ENCODE results near the gene WLS. TPM values are rescaled to one million over a fixed set of nuclear protein-coding genes. Genes with fewer than 3 reads are reported as not detected.

WLS gene
- total and polyA plus RNA-seq, 10 of the 15 experiments (the other 5 are each of a cell fraction or from before 2014, with no cell fraction given), result 0.04 to 0.36 TPM; not detected in 8

DNA sequence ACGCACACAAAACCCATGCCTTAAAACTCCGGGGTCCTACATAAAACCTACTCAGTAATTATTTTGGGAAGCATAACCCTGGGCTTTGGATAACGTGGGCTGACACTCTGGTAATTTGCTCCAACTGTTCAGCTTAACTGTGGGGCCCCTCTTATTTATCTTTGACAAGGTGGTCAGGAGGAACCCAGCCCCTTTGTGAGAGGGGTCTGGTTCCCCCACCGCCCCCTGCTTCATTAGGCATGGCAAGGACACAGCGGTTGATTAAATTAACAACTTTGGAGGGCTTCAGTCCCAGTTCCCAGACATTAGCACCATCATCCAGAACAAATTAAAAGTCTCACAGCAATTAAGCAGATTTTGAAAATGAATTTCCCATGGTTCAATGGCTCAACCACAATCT, 14.7 kb downstream of the WLS start:
- TF ChIP-seq ZBTB40 (IDR thresholded peaks at IDR 0.05; ENCODE audit: borderline replicate concordance), result no peak
- TF ChIP-seq CEBPB (IDR thresholded peaks at IDR 0.05; ENCODE audit: borderline replicate concordance in 1 of 2, low read depth in 2 of 2, low read length in 2 of 2), result no peak
- TF ChIP-seq NFIC (IDR thresholded peaks at IDR 0.05; ENCODE audit: low read depth, low read length), result no peak
- TF ChIP-seq EP300 (IDR thresholded peaks at IDR 0.05; ENCODE audit: borderline replicate concordance in 1 of 2, control insufficient read depth in 1 of 2, low read depth in 2 of 2, low read length in 2 of 2), result no peak
- no peak for TF ChIP-seq FOXM1 (IDR thresholded peaks at IDR 0.05; ENCODE audit: low read depth, low read length)
- TF ChIP-seq GABPA (IDR thresholded peaks at IDR 0.05; ENCODE audit: low read depth), result no peak
- TF ChIP-seq BMI1 (IDR thresholded peaks at IDR 0.05; ENCODE audit: borderline replicate concordance), result no peak
- no peak for TF ChIP-seq KAT2A (conservative IDR thresholded peaks at IDR 0.05; ENCODE audit: control insufficient read depth, low read depth, low read length)
- TF ChIP-seq HDAC2 (IDR thresholded peaks at IDR 0.05), result no peak
- no peak for TF ChIP-seq PKNOX1 (IDR thresholded peaks at IDR 0.05)
- TF ChIP-seq TARDBP (IDR thresholded peaks at IDR 0.05; ENCODE audit: borderline replicate concordance), result no peak
- no peak for TF ChIP-seq SUPT20H (IDR thresholded peaks at IDR 0.05; ENCODE audit: borderline replicate concordance, control insufficient read depth, low read depth, low read length)
- TF ChIP-seq IKZF2 (IDR thresholded peaks at IDR 0.05), result no peak
- Histone ChIP-seq H3K79me2 (ENCODE audit: control insufficient read depth, insufficient read depth, low read length) (no peaks in the 10 kb centered on the region), H2AFZ (ENCODE audit: control insufficient read depth, low read depth, low read length) (no peak overlapping the region), H3K4me1 (ENCODE audit: control insufficient read depth, insufficient read depth, low read length) (no peaks in the 10 kb centered on the region), H3K27me3 (replicated peaks in 1 of 2; ENCODE audit: control insufficient read depth in 2 of 2, insufficient read depth in 2 of 2, low read length in 1 of 2) (no peaks in the 10 kb centered on the region; a peak in 2 of 4 replicates), H3K9me3 (replicated peaks; ENCODE audit: control insufficient read depth, insufficient read depth, low read length) (no peaks in the 10 kb centered on the region), H3K36me3 (ENCODE audit: control insufficient read depth in 2 of 2, insufficient read depth in 2 of 2, low read length in 1 of 2) (no peaks in the 10 kb centered on the region), H3K27ac (ENCODE audit: control insufficient read depth, insufficient read depth) (no peak overlapping the region), H3K9ac (ENCODE audit: control insufficient read depth, insufficient read depth, low read length) (no peak overlapping the region), H4K20me1 (ENCODE audit: control insufficient read depth, insufficient read depth) (no peaks in the 10 kb centered on the region), H3K4me3 (no peak overlapping the region), H3K4me2 (ENCODE audit: control insufficient read depth, insufficient read depth) (no peak overlapping the region)
- ChIA-PET SMC1A (ENCODE audit: uncharacterized antibody, unreplicated experiment) (interaction anchor here (0.7 kb wide), 1 partner anchor 78 kb away, joined by 3 read pairs; no protein-coding TSS in a partner anchor), POLR2A (no interaction called here), CTCF (no interaction called here), RAD21 (ENCODE audit: unreplicated experiment) (no interaction called here)
- FAIRE-seq, result no peak
- in situ Hi-C loops (cut with MboI), result no loop called here
- no peak for ATAC-seq
- intact Hi-C loops (cut with micrococcal nuclease; ENCODE audit: unreplicated experiment), result no loop called here
- BruUV-seq (replicated peaks), result no TSS peak
- DNase-seq (ENCODE audit: low read depth, low spot score), result no peak
- 49% methylated on average over 4 of the region's 5 CpGs for WGBS (ENCODE audit: insufficient coverage, insufficient replicate concordance, low lambda C conversion rate, missing lambda C conversion rate)

Data from GM12878 (cell line).